T-helper 1 cell treated with Interleukin-12 subunit alpha and Interleukin-12 subunit beta and Interleukin-4 antibody, amounts not matched to agents 30 μg/mL and 1 μg/mL, for 36 hours (primary cell): ENCODE measurements around the gene ACOXL.

Source experiments
- H3K27ac Mint-ChIP-seq: one replicate; pipeline ENCODE4 v1.8.0; 2021; ENCODE audit warnings: mild to moderate bottlenecking, mixed read lengths
- H3K27me3 Mint-ChIP-seq: one replicate; pipeline ENCODE4 v1.8.0; 2021; ENCODE audit warnings: low read depth, mixed read lengths
- H3K36me3 Mint-ChIP-seq: one replicate; pipeline ENCODE4 v1.8.0; 2021; ENCODE audit warnings: low read depth, mixed read lengths
- H3K4me1 Mint-ChIP-seq: one replicate; pipeline ENCODE4 v1.8.0; 2021; ENCODE audit warnings: low read depth, mixed read lengths
- H3K4me3 Mint-ChIP-seq: one replicate; pipeline ENCODE4 v1.8.0; 2021; ENCODE audit warnings: mild to moderate bottlenecking, moderate library complexity, mixed read lengths
- H3K9me3 Mint-ChIP-seq: one replicate; pipeline ENCODE4 v1.8.0; 2021; ENCODE audit warnings: mixed read lengths

ACOXL gene

GRCh38 chr2:110906613-110907298 lies 174.4 kb downstream of the ACOXL start:
- H3K4me1 Mint-ChIP-seq: peaks cover 10% of the 10 kb centered on the region
- H3K4me3 Mint-ChIP-seq: no peak overlapping the region

DNA sequence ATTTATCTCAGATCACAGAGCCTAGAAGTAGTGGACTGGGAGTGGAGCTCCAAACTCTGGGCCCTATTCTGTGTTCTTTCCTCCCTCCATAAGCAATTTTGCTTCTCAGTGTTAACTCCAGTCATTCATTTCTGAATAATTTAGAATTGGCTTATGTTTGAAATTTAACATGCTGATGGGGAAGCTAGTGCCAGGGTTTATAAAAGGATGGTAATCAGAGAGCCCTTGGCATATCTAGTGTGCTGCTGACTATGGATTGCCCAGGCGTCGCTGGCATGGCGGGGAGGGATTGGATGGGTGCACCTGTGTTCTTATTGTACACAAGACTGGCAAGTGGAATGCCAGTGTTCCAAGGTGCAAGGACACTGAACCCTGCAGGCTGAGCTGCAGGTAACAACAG lies 177.1 kb downstream of the ACOXL start:
- Mint-ChIP-seq H3K36me3 (peaks cover 4% of the 10 kb centered on the region), H3K27me3 (peaks cover 46% of the 10 kb centered on the region), H3K27ac (no peak overlapping the region), H3K4me1 (peaks cover 8% of the 10 kb centered on the region), H3K9me3 (peaks cover 31% of the 10 kb centered on the region), H3K4me3 (no peak overlapping the region)

More at GRCh38 chr2:110906613-110907298, 174.4 kb downstream of the ACOXL start:
- peaks cover 17% of the 10 kb centered on the region for H3K9me3 Mint-ChIP-seq
- no peak overlapping the region for H3K27ac Mint-ChIP-seq
- peaks cover 3% of the 10 kb centered on the region for H3K36me3 Mint-ChIP-seq
- H3K27me3 Mint-ChIP-seq: peaks cover 45% of the 10 kb centered on the region

DNA sequence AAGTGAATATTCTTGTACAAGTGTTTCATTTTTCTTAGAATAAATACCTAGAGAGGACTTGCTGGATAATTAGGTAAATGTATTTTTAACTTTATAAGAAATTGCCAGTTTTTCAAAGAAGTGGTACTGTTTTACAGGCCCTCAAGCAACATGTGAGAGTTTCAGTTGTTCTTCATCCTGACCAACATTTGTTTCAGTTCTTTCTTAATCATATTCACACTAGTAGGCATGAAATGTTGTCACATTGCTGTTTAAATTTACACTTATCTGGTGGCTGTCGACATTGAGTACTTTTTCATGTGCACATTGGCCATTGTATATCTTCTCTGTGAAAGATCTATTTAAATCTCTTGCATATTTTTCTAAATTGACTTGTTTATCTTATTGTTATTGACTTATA lies 178.1 kb downstream of the ACOXL start:
- H3K27ac Mint-ChIP-seq: no peak overlapping the region
- H3K9me3 Mint-ChIP-seq: peaks cover 29% of the 10 kb centered on the region
- peaks cover 6% of the 10 kb centered on the region for H3K4me1 Mint-ChIP-seq
- peaks cover 41% of the 10 kb centered on the region for H3K27me3 Mint-ChIP-seq
- no peak overlapping the region for H3K4me3 Mint-ChIP-seq
- peaks cover 4% of the 10 kb centered on the region for H3K36me3 Mint-ChIP-seq

GRCh38 chr2:110919738-110920137 lies 187.4 kb downstream of the ACOXL start:
- H3K27me3 Mint-ChIP-seq: peaks cover 64% of the 10 kb centered on the region
- H3K4me3 Mint-ChIP-seq: no peak overlapping the region
- peaks cover 15% of the 10 kb centered on the region for H3K9me3 Mint-ChIP-seq

DNA sequence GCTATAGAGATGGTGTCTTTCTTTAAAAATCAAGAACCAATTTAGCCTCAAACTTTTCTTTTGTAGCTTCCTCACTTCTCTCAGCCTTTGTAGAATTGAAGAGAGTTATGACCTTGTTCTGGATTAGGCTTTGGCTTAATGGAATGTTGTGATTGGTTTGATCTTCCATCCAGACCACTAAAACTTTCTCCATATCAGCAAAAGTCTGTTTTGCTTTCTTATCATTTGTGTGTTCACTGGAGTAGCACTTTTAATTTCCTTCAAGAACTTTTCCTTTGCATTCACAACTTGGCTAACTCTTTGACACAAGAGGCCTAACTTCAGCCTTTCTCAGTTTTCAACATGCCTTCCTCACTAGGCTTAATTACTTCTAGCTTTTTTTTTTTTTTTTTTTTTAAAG lies 193.1 kb downstream of the ACOXL start:
- peaks cover 2% of the 10 kb centered on the region for H3K4me1 Mint-ChIP-seq
- peaks cover 27% of the 10 kb centered on the region for H3K27me3 Mint-ChIP-seq
- peaks cover 23% of the 10 kb centered on the region for H3K9me3 Mint-ChIP-seq
- no peak overlapping the region for H3K4me3 Mint-ChIP-seq
- peaks cover 5% of the 10 kb centered on the region for H3K36me3 Mint-ChIP-seq
- H3K27ac Mint-ChIP-seq: no peak overlapping the region

More at GRCh38 chr2:110919738-110920137, 187.4 kb downstream of the ACOXL start:
- no peak overlapping the region for H3K27ac Mint-ChIP-seq
- peaks cover 2% of the 10 kb centered on the region for H3K36me3 Mint-ChIP-seq
- no peaks in the 10 kb centered on the region for H3K4me1 Mint-ChIP-seq

GRCh38 chr2:110927526-110927925 lies 195.2 kb downstream of the ACOXL start:
- peaks cover 5% of the 10 kb centered on the region for H3K36me3 Mint-ChIP-seq

GRCh38 chr2:110929528-110929927 lies 197.2 kb downstream of the ACOXL start:
- H3K4me3 Mint-ChIP-seq: no peak overlapping the region
- H3K27me3 Mint-ChIP-seq: peaks cover 7% of the 10 kb centered on the region
- H3K4me1 Mint-ChIP-seq: peaks cover 2% of the 10 kb centered on the region
- H3K36me3 Mint-ChIP-seq: peaks cover 5% of the 10 kb centered on the region
- H3K27ac Mint-ChIP-seq: no peak overlapping the region
- H3K9me3 Mint-ChIP-seq: peaks cover 30% of the 10 kb centered on the region

More at GRCh38 chr2:110927526-110927925, 195.2 kb downstream of the ACOXL start:
- Mint-ChIP-seq H3K4me3 (no peak overlapping the region), H3K27ac (no peak overlapping the region), H3K4me1 (peaks cover 2% of the 10 kb centered on the region), H3K27me3 (peaks cover 15% of the 10 kb centered on the region), H3K9me3 (peaks cover 30% of the 10 kb centered on the region)

DNA sequence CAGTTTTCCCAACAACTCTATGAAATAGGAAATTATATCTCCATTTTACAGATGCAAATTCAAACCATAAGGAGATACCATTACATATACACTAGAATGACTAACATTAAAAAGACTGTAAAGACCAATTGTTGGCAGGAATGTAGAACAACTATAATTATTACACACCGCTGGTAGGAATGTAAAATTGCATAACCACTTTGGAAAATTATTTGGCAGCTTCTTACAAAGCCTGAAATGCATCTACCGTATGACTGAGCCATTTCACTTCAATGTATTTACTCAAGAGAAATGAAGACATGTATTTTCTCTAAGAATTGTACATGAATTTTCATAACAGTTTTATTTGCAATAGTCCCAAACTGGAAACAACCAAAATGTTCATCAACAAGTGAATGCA lies 199.3 kb downstream of the ACOXL start:
- Mint-ChIP-seq H3K9me3 (peaks cover 27% of the 10 kb centered on the region), H3K27ac (no peak overlapping the region), H3K36me3 (peaks cover 5% of the 10 kb centered on the region)

DNA sequence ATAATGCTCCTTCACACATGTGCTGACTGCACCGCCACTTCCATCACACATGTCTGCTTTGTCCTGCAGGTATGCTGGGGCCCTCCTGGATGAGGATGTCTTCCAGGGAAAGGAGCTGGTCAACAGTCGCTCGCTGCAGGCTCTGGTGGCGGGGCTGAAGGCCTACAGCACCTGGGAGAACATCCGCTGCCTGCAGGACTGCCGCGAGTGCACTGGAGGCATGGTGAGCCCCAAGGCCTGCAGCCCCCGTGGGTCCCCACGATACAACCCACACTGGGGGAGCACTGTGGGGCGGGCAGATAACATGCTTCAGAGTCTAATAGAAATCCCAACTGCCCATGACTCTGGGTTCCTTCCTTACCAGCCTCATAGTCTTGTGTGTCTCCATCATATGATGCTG lies 201.0 kb downstream of the ACOXL start:
- Mint-ChIP-seq H3K27me3 (peaks cover 6% of the 10 kb centered on the region), H3K9me3 (peaks cover 24% of the 10 kb centered on the region), H3K4me1 (no peaks in the 10 kb centered on the region), H3K4me3 (no peak overlapping the region), H3K27ac (no peak overlapping the region), H3K36me3 (peaks cover 5% of the 10 kb centered on the region)

More for the DNA sequence above, 199.3 kb downstream of the ACOXL start:
- Mint-ChIP-seq H3K4me3 (no peak overlapping the region), H3K4me1 (peaks cover 2% of the 10 kb centered on the region), H3K27me3 (peaks cover 7% of the 10 kb centered on the region)

GRCh38 chr2:110934948-110935347 lies 202.6 kb downstream of the ACOXL start:
- H3K36me3 Mint-ChIP-seq: no peaks in the 10 kb centered on the region
- H3K27me3 Mint-ChIP-seq: peaks cover 10% of the 10 kb centered on the region
- H3K9me3 Mint-ChIP-seq: peaks cover 12% of the 10 kb centered on the region
- H3K4me3 Mint-ChIP-seq: no peak overlapping the region
- H3K4me1 Mint-ChIP-seq: no peaks in the 10 kb centered on the region
- H3K27ac Mint-ChIP-seq: no peak overlapping the region

GRCh38 chr2:110940376-110940910 lies 208.1 kb downstream of the ACOXL start:
- H3K36me3 Mint-ChIP-seq: no peaks in the 10 kb centered on the region
- H3K4me1 Mint-ChIP-seq: no peaks in the 10 kb centered on the region
- peaks cover 33% of the 10 kb centered on the region for H3K27me3 Mint-ChIP-seq
- no peaks in the 10 kb centered on the region for H3K9me3 Mint-ChIP-seq
- H3K4me3 Mint-ChIP-seq: no peak overlapping the region
- H3K27ac Mint-ChIP-seq: no peak overlapping the region

DNA sequence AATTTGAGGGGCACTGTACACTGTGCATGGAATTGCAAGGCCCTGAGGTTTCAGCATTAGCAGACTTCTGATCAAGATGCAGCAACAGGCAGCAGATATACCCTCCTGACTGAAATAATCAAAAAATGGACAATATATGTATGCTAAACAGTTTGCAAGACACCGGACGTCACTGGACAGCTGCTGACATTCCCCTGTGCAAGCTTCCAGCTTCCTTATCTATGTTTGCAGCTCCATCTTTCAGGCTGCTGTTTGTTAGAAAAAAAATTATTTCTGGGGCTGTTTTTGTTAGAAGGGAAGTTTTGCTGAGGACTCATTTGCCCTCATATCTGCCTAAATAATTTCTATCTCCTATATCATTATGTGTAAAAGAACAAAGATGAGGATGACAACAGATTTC lies 208.9 kb downstream of the ACOXL start:
- no peaks in the 10 kb centered on the region for H3K36me3 Mint-ChIP-seq

DNA sequence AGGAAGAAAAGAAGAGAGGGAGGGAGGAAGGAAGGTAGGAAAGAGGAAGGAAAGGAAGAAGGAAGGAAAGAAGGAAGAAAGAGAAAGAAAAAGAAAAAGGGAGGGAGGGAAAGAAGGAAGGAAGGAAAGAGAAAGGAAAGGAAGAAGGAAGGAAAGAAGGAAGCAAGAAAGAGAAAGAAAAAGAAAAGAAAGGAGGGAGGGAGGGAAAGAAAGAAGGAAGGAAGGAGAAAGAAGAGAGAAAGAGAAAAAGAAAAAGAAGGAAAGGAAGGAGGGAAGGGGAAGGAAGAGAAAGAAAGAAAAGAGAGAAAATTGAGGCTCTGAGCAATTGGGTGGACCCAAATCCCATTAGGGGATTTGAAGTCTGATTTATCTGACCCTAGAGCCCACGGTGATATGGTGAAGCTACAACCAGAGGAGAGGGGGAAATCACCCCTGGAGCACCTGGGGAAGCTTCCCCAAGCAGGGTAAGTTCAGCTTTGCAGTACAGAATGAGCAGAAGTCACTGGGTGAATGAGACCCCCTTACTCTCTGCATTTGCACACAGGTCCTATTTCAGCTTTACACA lies 210.8 kb downstream of the ACOXL start:
- Mint-ChIP-seq H3K36me3 (no peaks in the 10 kb centered on the region), H3K4me3 (no peak overlapping the region), H3K9me3 (no peaks in the 10 kb centered on the region), H3K27me3 (peaks cover 40% of the 10 kb centered on the region), H3K4me1 (no peaks in the 10 kb centered on the region), H3K27ac (no peak overlapping the region)

More for the DNA sequence above, 208.9 kb downstream of the ACOXL start:
- Mint-ChIP-seq H3K27me3 (peaks cover 41% of the 10 kb centered on the region), H3K4me3 (no peak overlapping the region), H3K9me3 (no peaks in the 10 kb centered on the region), H3K4me1 (no peaks in the 10 kb centered on the region), H3K27ac (no peak overlapping the region)

DNA sequence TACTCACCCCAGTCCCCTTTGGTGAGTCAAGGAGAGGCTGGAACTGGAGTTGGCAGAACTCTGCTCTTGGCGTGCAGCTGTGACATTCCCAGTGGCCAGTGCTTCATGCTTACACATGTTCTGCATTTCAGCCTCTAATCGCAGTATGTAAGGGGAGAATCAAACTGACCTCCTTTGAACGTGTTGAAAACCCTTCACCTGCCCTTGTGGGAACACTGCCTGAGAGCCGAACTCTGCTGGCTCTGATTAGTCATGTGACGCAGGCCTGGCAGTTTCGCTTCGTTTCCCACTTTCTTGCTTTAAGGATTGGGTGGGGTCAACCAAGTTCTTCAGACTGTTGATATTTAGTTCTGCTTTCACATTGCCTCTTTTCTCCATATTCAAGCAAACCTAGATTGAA lies 214.5 kb downstream of the ACOXL start:
- Mint-ChIP-seq H3K27ac (no peak overlapping the region), H3K9me3 (no peaks in the 10 kb centered on the region), H3K27me3 (peaks cover 36% of the 10 kb centered on the region), H3K4me1 (no peaks in the 10 kb centered on the region), H3K36me3 (no peaks in the 10 kb centered on the region), H3K4me3 (no peak overlapping the region)

DNA sequence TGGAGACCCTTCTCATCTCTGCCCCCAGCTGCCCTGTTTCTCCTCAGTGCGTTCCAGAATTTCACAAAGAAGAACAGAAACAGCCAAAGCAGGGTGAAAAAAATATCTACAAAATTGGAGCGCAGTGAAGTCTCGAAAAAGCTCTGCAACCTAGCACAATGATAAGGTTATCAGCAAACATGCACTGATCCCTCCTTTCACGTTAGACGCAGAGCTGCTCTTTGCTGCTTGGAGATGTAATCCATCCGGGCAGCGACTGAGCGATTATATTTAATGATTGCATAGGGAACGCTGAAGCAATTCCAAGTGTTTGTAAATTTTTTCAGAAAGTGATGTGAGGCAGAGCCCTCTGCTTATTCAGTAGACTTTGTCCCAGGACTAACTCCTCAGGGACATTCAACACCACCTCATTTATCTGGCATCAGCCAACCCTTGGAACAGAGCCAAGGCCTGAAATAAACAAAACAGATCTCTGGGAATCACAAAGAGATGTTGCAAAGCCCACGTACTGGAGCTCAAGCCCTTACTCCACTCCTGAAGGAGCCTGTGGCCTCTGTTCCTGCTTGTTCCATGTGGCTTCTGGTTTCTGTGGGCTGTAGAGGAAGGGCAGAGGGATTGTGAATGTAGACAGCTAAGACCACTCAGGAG lies 215.8 kb downstream of the ACOXL start:
- no peak overlapping the region for H3K27ac Mint-ChIP-seq
- peaks cover 47% of the 10 kb centered on the region for H3K27me3 Mint-ChIP-seq

More for the DNA sequence above, 215.8 kb downstream of the ACOXL start:
- H3K36me3 Mint-ChIP-seq: no peaks in the 10 kb centered on the region
- H3K4me3 Mint-ChIP-seq: no peak overlapping the region
- no peaks in the 10 kb centered on the region for H3K9me3 Mint-ChIP-seq
- no peaks in the 10 kb centered on the region for H3K4me1 Mint-ChIP-seq
